ENCODE measurements around the gene PLA2G3.

DNA sequence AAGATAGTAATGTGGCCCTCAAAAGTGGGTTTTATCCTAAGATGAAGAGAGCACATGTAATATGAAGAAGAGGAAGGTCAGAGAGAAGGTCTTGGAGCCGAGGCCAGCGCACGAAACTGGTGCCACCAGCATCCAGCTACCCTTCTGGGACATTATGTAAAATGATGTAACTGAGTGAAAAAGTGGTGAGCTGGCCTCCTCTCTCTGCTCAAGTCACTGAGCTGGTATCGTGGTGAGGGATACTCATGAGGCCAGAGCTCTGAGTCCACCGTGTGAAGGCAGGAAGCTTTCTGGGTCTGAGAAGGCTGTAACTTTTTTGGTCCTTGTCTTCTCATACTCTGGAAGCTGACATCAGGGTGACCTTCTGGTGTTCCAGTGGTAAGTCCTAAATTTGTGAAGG lies 44.7 kb upstream of the PLA2G3 start:
- no peak for TF ChIP-seq POLR2AphosphoS5 (IDR thresholded peaks at IDR 0.05; ENCODE audit: low read depth, low read length)
- TF ChIP-seq CTCF (IDR thresholded peaks at IDR 0.05), result no peak
- TF ChIP-seq SIN3A (IDR thresholded peaks at IDR 0.05; ENCODE audit: borderline replicate concordance, insufficient read depth, low read depth, low read length), result no peak
- TF ChIP-seq REST (IDR thresholded peaks at IDR 0.05; ENCODE audit: insufficient read depth in 1 of 2, low read depth in 2 of 2, low read length in 1 of 2), result no peak

Measured in Panc1 (cell line).